ENCODE data around the gene ATP8B3. TPM values are rescaled to one million over a fixed set of nuclear protein-coding genes. Genes with fewer than 3 reads are reported as not detected.

ATP8B3 gene
- total and polyA plus RNA-seq, 8 donors = 0.89 to 2.5 (median 1.5) TPM

DNA sequence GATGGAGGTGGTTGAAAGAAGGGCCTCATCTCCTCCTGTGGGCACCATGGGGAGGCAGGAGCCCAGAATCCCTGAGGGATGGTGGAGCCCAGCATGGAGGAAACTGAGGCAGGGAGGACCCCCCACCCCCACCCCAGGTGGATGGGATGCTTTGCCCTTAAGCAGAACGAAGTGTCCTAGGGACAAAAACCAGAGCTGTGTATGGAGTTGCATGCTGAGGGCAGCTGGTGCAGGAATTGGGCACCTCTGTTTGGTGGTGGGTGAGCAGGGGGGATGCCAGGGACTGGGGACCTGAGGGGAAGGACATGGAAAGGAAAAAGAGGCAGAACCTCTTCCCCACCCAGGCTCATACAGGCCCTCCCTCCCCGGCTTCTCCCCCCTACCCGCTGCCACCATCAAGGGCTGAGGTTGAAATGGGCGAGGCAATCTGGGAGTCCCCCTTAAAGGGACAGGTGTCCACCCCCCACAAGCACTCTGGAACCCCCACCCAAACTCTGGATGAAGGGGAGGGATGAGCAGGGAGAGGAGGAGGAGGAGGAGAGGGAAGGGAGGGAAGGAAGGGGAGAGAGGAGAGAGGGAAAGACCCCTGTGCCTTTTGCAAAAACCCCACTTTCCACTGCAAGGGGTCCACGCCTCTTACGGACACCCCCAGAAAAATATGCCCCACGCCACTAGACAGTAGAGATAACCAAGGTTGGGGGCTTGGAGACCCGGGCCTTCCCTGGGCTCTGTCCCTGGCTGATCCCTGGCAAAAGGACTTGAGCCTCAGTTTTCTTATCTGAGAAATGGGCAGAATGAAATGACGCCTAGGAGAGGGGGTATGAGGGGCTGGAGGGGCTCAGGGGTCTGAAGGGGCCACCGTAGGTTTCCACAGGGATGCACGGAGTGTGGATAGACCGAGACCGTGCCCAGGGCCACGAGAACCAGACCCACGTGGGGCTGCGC is 52.8 kb downstream of the ATP8B3 start:
- Histone ChIP-seq H3K27me3 (peaks cover 95 to 98% of the 10 kb centered on the region in 2 donors), H3K27ac (no peak overlapping the region), H3K9me3 (no peaks in the 10 kb centered on the region), H3K4me1 (peaks cover 0 to 22% of the 10 kb centered on the region in 2 donors), H3K4me3 (no peak overlapping the region), H3K36me3 (no peaks in the 10 kb centered on the region)
- TF ChIP-seq, protein P1, sequence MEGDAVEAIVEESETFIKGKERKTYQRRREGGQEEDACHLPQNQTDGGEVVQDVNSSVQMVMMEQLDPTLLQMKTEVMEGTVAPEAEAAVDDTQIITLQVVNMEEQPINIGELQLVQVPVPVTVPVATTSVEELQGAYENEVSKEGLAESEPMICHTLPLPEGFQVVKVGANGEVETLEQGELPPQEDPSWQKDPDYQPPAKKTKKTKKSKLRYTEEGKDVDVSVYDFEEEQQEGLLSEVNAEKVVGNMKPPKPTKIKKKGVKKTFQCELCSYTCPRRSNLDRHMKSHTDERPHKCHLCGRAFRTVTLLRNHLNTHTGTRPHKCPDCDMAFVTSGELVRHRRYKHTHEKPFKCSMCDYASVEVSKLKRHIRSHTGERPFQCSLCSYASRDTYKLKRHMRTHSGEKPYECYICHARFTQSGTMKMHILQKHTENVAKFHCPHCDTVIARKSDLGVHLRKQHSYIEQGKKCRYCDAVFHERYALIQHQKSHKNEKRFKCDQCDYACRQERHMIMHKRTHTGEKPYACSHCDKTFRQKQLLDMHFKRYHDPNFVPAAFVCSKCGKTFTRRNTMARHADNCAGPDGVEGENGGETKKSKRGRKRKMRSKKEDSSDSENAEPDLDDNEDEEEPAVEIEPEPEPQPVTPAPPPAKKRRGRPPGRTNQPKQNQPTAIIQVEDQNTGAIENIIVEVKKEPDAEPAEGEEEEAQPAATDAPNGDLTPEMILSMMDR (IDR thresholded peaks at IDR 0.05) = no peak
- DNase-seq (peak in 1 of 4 donors; percentile 12), ATAC-seq (no peak)
- intact Hi-C loops (cut with DNase I) = no loop called here

- DNase-seq = peak in 1 of 4 donors; percentile 12
- ATAC-seq = no peak
- intact Hi-C loops (cut with DNase I) = no loop called here
- Histone ChIP-seq H3K4me3 (no peak overlapping the region), H3K36me3 (no peaks in the 10 kb centered on the region), H3K4me1 (peaks cover 0 to 25% of the 10 kb centered on the region in 2 donors), H3K9me3 (no peaks in the 10 kb centered on the region), H3K27me3 (peaks cover 88 to 92% of the 10 kb centered on the region in 2 donors), H3K27ac (no peak overlapping the region)
- TF ChIP-seq, protein P1 (IDR thresholded peaks at IDR 0.05) = no peak
These were observed 53.9 kb downstream of the ATP8B3 start for GRCh38 chr19:1758231-1758577.

GRCh38 chr19:1757468-1758230 is 54.4 kb downstream of the ATP8B3 start:
- TF ChIP-seq, protein P1 (IDR thresholded peaks at IDR 0.05) = no peak
- Histone ChIP-seq H3K4me1 (peaks cover 0 to 27% of the 10 kb centered on the region in 2 donors), H3K9me3 (no peaks in the 10 kb centered on the region), H3K27ac (no peak overlapping the region), H3K4me3 (no peak overlapping the region), H3K36me3 (no peaks in the 10 kb centered on the region), H3K27me3 (peaks cover 88 to 92% of the 10 kb centered on the region in 2 donors)
- ATAC-seq (no peak), DNase-seq (peak in 1 of 4 donors; percentile 71)
- intact Hi-C loops (cut with DNase I) = no loop called here

- intact Hi-C loops (cut with DNase I) = no loop called here
- H3K27me3 ChIP-seq = peaks cover 88 to 92% of the 10 kb centered on the region in 2 donors
These were observed 55.2 kb downstream of the ATP8B3 start for GRCh38 chr19:1756705-1757465.

More at GRCh38 chr19:1756705-1757465, 55.2 kb downstream of the ATP8B3 start:
- no peak overlapping the region for H3K27ac ChIP-seq
- H3K9me3 ChIP-seq = no peaks in the 10 kb centered on the region
- H3K4me1 ChIP-seq = peaks cover 0 to 27% of the 10 kb centered on the region in 2 donors
- ATAC-seq (no peak), DNase-seq (peak in 1 of 4 donors; percentile 34)
- TF ChIP-seq, protein P1 (IDR thresholded peaks at IDR 0.05) = no peak
- H3K36me3 ChIP-seq = no peaks in the 10 kb centered on the region
- no peak overlapping the region for H3K4me3 ChIP-seq
